ENCODE results near the gene EMP2.

Gene EMP2

GRCh38 chr16:10620120-10620519, 39.7 kb upstream of the EMP2 start:
- H2AFZ ChIP-seq (ENCODE audit: low read depth, low read length, severe bottlenecking): no peak overlapping the region

GRCh38 chr16:10619271-10619849, 39.0 kb upstream of the EMP2 start:
- H3K9me3 ChIP-seq (ENCODE audit: insufficient read depth, low read length): no peaks in the 10 kb centered on the region
- H3K79me2 ChIP-seq (ENCODE audit: insufficient read depth, low read length): no peaks in the 10 kb centered on the region
- H3F3A ChIP-seq (ENCODE audit: insufficient read depth): no peaks in the 10 kb centered on the region
- no peak overlapping the region for H3K4me3 ChIP-seq (ENCODE audit: insufficient read depth, low read length, poor library complexity, severe bottlenecking)
- H3K9ac ChIP-seq (ENCODE audit: low read length): no peak overlapping the region
- H4K20me1 ChIP-seq (ENCODE audit: low read depth, low read length): no peaks in the 10 kb centered on the region
- no peaks in the 10 kb centered on the region for H3K9me2 ChIP-seq (replicated peaks; ENCODE audit: insufficient read depth, low read length)
- no peak for TF ChIP-seq CTCF (IDR thresholded peaks at IDR 0.05; ENCODE audit: insufficient read depth, low read length, poor library complexity, severe bottlenecking)
- no peak for TF ChIP-seq EZH2phosphoT487 (conservative IDR thresholded peaks at IDR 0.05; ENCODE audit: low read length)
- no peak overlapping the region for H2AFZ ChIP-seq (ENCODE audit: low read depth, low read length, severe bottlenecking)
- no peak overlapping the region for H3K4me2 ChIP-seq (ENCODE audit: low read depth, low read length, poor library complexity, severe bottlenecking)
- H3K27me3 ChIP-seq (ENCODE audit: low read length): no peaks in the 10 kb centered on the region
- no peak overlapping the region for H3K27ac ChIP-seq (ENCODE audit: low read depth, low read length)
- H3K36me3 ChIP-seq (ENCODE audit: low read length): no peaks in the 10 kb centered on the region

More at GRCh38 chr16:10620120-10620519, 39.7 kb upstream of the EMP2 start:
- H3F3A ChIP-seq (ENCODE audit: insufficient read depth): no peaks in the 10 kb centered on the region
- no peak overlapping the region for H3K4me2 ChIP-seq (ENCODE audit: low read depth, low read length, poor library complexity, severe bottlenecking)
- no peaks in the 10 kb centered on the region for H3K79me2 ChIP-seq (ENCODE audit: insufficient read depth, low read length)
- H3K9ac ChIP-seq (ENCODE audit: low read length): no peak overlapping the region
- H3K27me3 ChIP-seq (ENCODE audit: low read length): no peaks in the 10 kb centered on the region
- H3K9me2 ChIP-seq (replicated peaks; ENCODE audit: insufficient read depth, low read length): no peaks in the 10 kb centered on the region
- no peak overlapping the region for H3K27ac ChIP-seq (ENCODE audit: low read depth, low read length)
- no peak for TF ChIP-seq EZH2phosphoT487 (conservative IDR thresholded peaks at IDR 0.05; ENCODE audit: low read length)
- no peak for TF ChIP-seq CTCF (IDR thresholded peaks at IDR 0.05; ENCODE audit: insufficient read depth, low read length, poor library complexity, severe bottlenecking)
- no peaks in the 10 kb centered on the region for H3K9me3 ChIP-seq (ENCODE audit: insufficient read depth, low read length)
- no peaks in the 10 kb centered on the region for H4K20me1 ChIP-seq (ENCODE audit: low read depth, low read length)
- no peaks in the 10 kb centered on the region for H3K36me3 ChIP-seq (ENCODE audit: low read length)
- H3K4me3 ChIP-seq (ENCODE audit: insufficient read depth, low read length, poor library complexity, severe bottlenecking): no peak overlapping the region

GRCh38 chr16:10618710-10619209, 38.4 kb upstream of the EMP2 start:
- H3K27ac ChIP-seq (ENCODE audit: low read depth, low read length): no peak overlapping the region
- TF ChIP-seq EZH2phosphoT487 (conservative IDR thresholded peaks at IDR 0.05; ENCODE audit: low read length): no peak
- TF ChIP-seq CTCF (IDR thresholded peaks at IDR 0.05; ENCODE audit: insufficient read depth, low read length, poor library complexity, severe bottlenecking): no peak
- H3K9ac ChIP-seq (ENCODE audit: low read length): no peak overlapping the region
- no peak overlapping the region for H3K4me2 ChIP-seq (ENCODE audit: low read depth, low read length, poor library complexity, severe bottlenecking)
- no peaks in the 10 kb centered on the region for H3K9me2 ChIP-seq (replicated peaks; ENCODE audit: insufficient read depth, low read length)
- H3K79me2 ChIP-seq (ENCODE audit: insufficient read depth, low read length): no peaks in the 10 kb centered on the region
- H3K4me3 ChIP-seq (ENCODE audit: insufficient read depth, low read length, poor library complexity, severe bottlenecking): no peak overlapping the region
- H3K9me3 ChIP-seq (ENCODE audit: insufficient read depth, low read length): no peaks in the 10 kb centered on the region
- no peaks in the 10 kb centered on the region for H3K27me3 ChIP-seq (ENCODE audit: low read length)
- no peaks in the 10 kb centered on the region for H3F3A ChIP-seq (ENCODE audit: insufficient read depth)
- H4K20me1 ChIP-seq (ENCODE audit: low read depth, low read length): no peaks in the 10 kb centered on the region
- H3K36me3 ChIP-seq (ENCODE audit: low read length): no peaks in the 10 kb centered on the region
- no peak overlapping the region for H2AFZ ChIP-seq (ENCODE audit: low read depth, low read length, severe bottlenecking)

Measured in SU-DHL-6 (cell line).